Peyer's patch (tissue), 4 donors: ENCODE measurements around the gene MIPOL1. TPM values are rescaled to one million over a fixed set of nuclear protein-coding genes. Genes with fewer than 3 reads are reported as not detected.

ENCODE experiments used
- DNase-seq, 3 donors: peaks; one replicate each; pipeline ENCODE4 v3.0.0-alpha.2; 2017 to 2019
- H3K27ac ChIP-seq, 4 donors: fragments of 200-600 bp; sonication (generic); one replicate each; pipeline ENCODE4 v1.5.1; 2016 to 2019
- H3K27me3 ChIP-seq, 2 donors: fragments of 200-600 bp; sonication (generic); one replicate each; pipeline ENCODE4 v1.5.1; 2019
- H3K36me3 ChIP-seq, 3 donors: fragments of 200-600 bp; sonication (generic); one replicate each; pipeline ENCODE4 v1.5.1; 2016 to 2019
- H3K4me1 ChIP-seq, 4 donors: fragments of 200-600 bp; sonication (generic); one replicate each; pipeline ENCODE4 v1.5.1; 2016 to 2019
- H3K4me3 ChIP-seq, 4 donors: fragments of 200-600 bp; sonication (generic); 1 replicate in 3 of 4; 2 replicates in 1 of 4; pipeline ENCODE4 v1.5.1; 2016 to 2019; ENCODE audit warnings: mild to moderate bottlenecking in 1 of 4
- H3K9me3 ChIP-seq, 4 donors: fragments of 200-600 bp; sonication (generic); one replicate each; pipeline ENCODE4 v1.5.1; 2016 to 2019; ENCODE audit warnings: mild to moderate bottlenecking in 1 of 4
- POLR2A ChIP-seq, 2 donors: fragments of 450-650 bp; IDR thresholded peaks; one replicate each; pipeline ENCODE4 v1.5.1; 2017; ENCODE audit warnings: antibody characterized with exemption in 2 of 2, mild to moderate bottlenecking in 2 of 2, moderate library complexity in 2 of 2
- total RNA-seq, 4 donors: library from RNA; depleted of rRNA; stranded (reverse); fragments of >200 nt; gene quantifications; one replicate each; pipeline ENCODE4 v1.1.0, GENCODE V29; 2016
- TF ChIP-seq, protein P1 (sequence below), 6 experiments: fragments of 450-650 bp in 4 of 6; fragments of 200-600 bp in 2 of 6; sonication (generic) in 1 of 6; IDR thresholded peaks; one replicate each; pipeline ENCODE4 v1.5.1; 2017 to 2019; ENCODE audit warnings: antibody characterized with exemption in 6 of 6, mild to moderate bottlenecking in 3 of 6, moderate library complexity in 1 of 6

The MIPOL1 gene
- total RNA-seq, 4 donors from 2014 or later: 5.6 to 42.1 (median 14.9) TPM

DNA sequence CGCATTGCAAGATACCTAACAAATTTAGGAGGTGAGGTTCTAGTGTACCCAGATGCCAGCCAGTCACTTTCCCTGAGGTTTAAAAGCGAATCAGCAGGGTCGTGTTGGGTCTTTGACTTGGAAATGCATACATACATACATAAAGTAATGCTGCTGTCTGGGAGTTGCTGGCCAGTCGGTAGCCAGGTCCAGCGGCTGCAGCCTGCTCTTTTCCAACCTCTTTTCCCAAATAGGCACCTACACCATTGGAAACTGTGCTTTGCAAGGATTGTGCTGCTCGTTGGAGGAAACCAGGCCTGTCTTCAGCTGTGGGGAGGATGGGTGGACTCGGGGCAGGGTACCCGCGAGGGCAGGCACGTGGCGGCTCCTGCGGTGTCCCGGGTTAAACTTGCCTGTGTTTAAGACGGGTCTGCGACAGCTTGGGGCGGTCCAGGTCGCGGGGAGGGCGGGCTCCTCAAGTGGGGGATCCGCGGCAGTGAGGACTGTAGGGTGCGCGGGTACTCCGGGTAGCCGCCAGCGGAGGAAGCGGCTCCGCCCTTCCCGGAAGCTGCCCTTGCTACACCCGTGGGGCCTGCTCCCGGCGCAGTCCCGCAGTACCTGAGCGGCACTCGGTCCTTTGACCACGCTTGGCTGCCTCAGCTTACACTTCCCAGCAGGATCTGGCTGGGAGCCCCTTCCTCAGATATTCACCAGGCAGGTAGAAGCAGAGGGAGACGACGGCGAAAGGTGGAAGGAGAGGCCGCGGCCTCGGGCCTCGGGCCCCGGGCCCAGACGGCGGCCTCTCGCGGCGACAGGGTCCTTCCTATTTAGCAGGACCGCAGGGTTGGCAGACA lies 400.4 kb downstream of the MIPOL1 start:
- H3K9me3 ChIP-seq: peaks cover 0 to 7% (median 0%) of the 10 kb centered on the region in 4 donors
- DNase-seq: peak in 1 of 3 donors; percentile 66
- H3K36me3 ChIP-seq: no peaks in the 10 kb centered on the region
- TF ChIP-seq, protein P1, sequence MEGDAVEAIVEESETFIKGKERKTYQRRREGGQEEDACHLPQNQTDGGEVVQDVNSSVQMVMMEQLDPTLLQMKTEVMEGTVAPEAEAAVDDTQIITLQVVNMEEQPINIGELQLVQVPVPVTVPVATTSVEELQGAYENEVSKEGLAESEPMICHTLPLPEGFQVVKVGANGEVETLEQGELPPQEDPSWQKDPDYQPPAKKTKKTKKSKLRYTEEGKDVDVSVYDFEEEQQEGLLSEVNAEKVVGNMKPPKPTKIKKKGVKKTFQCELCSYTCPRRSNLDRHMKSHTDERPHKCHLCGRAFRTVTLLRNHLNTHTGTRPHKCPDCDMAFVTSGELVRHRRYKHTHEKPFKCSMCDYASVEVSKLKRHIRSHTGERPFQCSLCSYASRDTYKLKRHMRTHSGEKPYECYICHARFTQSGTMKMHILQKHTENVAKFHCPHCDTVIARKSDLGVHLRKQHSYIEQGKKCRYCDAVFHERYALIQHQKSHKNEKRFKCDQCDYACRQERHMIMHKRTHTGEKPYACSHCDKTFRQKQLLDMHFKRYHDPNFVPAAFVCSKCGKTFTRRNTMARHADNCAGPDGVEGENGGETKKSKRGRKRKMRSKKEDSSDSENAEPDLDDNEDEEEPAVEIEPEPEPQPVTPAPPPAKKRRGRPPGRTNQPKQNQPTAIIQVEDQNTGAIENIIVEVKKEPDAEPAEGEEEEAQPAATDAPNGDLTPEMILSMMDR (IDR thresholded peaks at IDR 0.05): no peak
- no peak for TF ChIP-seq POLR2A (IDR thresholded peaks at IDR 0.05)
- peaks cover 0 to 41% of the 10 kb centered on the region in 2 donors for H3K27me3 ChIP-seq
- peak overlapping the region in 1 of 4 donors; percentile 42 for H3K4me3 ChIP-seq
- peaks cover 0 to 47% (median 0%) of the 10 kb centered on the region in 4 donors for H3K4me1 ChIP-seq
- H3K27ac ChIP-seq: no peak overlapping the region

DNA sequence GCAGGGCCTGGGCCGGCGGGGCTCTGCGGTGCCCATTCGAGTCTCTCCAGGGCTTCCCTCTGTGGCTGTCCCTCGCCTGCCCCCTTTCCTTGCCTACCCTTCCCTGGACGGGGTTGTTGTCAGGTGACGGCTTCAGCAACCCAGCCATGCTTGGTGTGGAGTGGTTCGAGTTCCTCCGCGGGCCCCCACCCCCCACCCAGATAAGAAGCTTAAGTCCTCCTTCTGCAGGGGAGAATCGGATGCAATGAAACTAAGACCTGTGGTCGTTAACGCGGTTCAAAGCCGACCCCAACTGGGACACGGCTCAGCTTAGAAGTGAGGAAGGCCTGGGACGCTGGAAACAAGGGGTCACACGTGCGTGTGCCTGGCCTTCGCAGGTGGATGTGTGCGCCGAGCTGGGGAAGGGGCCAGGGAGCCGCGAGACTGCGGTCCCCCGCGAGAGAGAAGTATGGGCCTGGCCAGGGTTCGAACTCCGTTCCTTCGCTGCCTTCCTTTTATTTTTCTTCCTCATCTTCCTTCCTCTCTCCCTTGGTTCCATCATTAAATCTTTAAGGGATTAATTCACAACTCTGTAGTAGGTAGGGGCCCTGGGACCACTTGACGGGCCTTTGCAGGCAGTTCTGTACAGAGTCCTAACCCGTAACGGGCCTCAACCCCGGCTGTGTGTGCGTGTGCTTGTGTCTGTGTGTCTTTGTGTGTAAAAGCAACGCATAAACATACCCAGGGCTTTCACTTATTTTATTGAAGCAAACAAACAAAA lies 401.2 kb downstream of the MIPOL1 start:
- Histone ChIP-seq H3K4me1 (peaks cover 0 to 49% (median 0%) of the 10 kb centered on the region in 4 donors), H3K36me3 (no peaks in the 10 kb centered on the region), H3K9me3 (peaks cover 0 to 7% (median 0%) of the 10 kb centered on the region in 4 donors), H3K4me3 (peak overlapping the region in 2 of 4 donors; percentile 42), H3K27me3 (peaks cover 0 to 41% of the 10 kb centered on the region in 2 donors), H3K27ac (peak overlapping the region in 1 of 4 donors; percentile 14)
- DNase-seq: no peak
- TF ChIP-seq, protein P1 (IDR thresholded peaks at IDR 0.05): no peak
- no peak for TF ChIP-seq POLR2A (IDR thresholded peaks at IDR 0.05)

DNA sequence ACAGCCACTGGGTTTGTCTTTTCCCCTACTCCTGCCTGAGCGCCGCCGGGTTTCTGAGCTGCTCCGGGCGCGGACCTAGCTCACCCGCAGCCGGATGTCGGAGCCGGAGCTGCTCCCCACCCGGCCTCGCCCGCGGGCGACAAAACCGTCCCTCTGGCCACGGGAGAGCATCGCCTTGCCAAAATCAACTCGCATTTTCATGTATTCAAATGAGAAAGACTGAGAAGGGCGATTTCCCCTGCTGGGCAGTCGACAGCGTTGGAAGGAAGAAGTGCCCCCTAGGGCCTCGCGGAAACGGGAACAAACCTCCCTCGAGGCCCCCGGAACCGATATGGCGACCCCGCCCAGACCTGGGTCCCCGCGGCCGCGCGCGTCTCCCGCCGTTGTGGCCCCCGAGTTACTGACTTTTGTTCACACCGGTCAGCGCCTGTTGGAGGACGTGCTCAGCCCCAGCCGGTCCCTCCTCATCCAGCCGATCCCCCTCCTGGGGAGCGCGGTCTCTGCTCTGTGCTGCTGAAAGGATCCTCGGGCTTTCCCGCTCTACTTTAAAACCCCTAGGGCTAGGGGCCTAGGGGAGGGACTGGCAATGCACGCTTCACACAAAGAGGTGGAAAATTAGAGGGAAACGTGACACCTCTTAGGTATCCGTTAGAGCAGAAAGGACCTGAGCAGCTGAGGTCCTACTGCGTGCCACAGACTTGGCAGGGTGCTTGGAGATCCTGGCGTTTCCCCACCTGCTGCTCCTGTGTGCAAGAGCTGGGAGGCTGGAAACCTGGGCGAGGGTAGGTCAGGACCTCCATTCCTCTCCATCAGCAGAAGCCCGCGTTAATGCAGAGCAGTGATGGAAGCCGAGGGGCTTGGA lies 402.0 kb downstream of the MIPOL1 start:
- H3K27ac ChIP-seq: peak overlapping the region in 1 of 4 donors; percentile 14
- TF ChIP-seq, protein P1 (IDR thresholded peaks at IDR 0.05): no peak
- no peak for TF ChIP-seq POLR2A (IDR thresholded peaks at IDR 0.05)
- H3K4me1 ChIP-seq: peaks cover 0 to 49% (median 0%) of the 10 kb centered on the region in 4 donors
- H3K9me3 ChIP-seq: peaks cover 0 to 7% (median 0%) of the 10 kb centered on the region in 4 donors
- peaks cover 0 to 35% of the 10 kb centered on the region in 2 donors for H3K27me3 ChIP-seq
- peak overlapping the region in 2 of 4 donors; percentile 42 for H3K4me3 ChIP-seq
- no peaks in the 10 kb centered on the region for H3K36me3 ChIP-seq
- DNase-seq: no peak

DNA sequence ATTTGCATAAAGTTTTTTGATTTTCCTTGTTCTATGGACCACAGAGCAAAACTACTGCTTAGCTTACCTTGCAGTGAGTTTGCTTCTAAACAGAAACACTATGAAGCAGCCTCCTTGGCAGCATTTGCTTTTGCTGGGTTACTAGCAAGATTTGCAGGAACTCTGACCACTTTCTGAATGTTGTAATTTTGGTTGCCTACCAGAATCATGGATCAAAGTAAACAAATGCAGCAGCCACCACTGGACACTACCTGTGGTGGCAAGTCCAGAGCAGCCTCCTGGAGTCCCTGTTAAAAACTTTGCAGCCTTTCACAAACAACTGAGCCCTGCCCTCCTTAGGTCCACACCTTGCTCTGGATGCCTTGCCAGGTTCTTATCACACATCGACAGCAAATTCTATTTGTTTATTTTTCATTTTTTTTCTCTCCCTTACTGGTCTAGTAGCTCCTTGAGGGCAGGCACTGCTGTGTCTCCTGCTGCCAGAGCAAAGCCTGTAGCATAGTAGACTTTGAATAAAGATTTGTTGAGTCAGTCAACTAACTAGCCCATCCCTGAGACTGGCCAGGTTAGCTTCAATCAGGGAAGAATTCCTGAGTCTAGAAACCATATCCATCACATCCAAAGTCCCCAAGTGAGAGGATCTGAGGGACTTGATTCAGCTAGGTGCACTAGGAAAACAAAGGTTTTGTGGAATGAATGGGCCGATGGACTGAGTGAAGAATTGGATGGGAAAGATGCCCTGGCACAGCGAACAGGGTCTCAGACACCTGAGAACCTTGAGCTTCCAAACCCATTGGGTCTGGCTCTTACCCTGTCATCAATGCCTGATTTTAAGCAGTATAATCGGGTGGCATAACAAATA lies 403.4 kb downstream of the MIPOL1 start:
- peaks cover 0 to 42% (median 0%) of the 10 kb centered on the region in 4 donors for H3K4me1 ChIP-seq
- H3K27ac ChIP-seq: no peak overlapping the region
- peaks cover 0 to 7% (median 0%) of the 10 kb centered on the region in 4 donors for H3K9me3 ChIP-seq
- DNase-seq: no peak
- TF ChIP-seq POLR2A (IDR thresholded peaks at IDR 0.05): no peak
- TF ChIP-seq, protein P1 (IDR thresholded peaks at IDR 0.05): no peak
- no peaks in the 10 kb centered on the region for H3K36me3 ChIP-seq
- H3K27me3 ChIP-seq: peaks cover 0 to 33% of the 10 kb centered on the region in 2 donors
- no peak overlapping the region for H3K4me3 ChIP-seq
